ENCODE data around the gene ZNF101.

- TF ChIP-seq CTCF (IDR thresholded peaks at IDR 0.05) (no peak; the same call in 1 of the 2 replicates), REST (IDR thresholded peaks at IDR 0.05; ENCODE audit: insufficient read depth in 1 of 2, low read depth in 2 of 2, low read length in 1 of 2) (no peak)
Measured at GRCh38 chr19:19637523-19638251, 31.0 kb upstream of the ZNF101 start.
